Effector memory CD8-positive, alpha-beta T cell (primary cell): Measurements from ENCODE around the gene YJEFN3.

Experiments
- ATAC-seq: fragments of 150-1000 bp; cut with Tn5 transposase; replicated peaks from 2 replicates; pipeline ENCODE4 v1.10.0; 2021; ENCODE audit warnings: mild to moderate bottlenecking, moderate library complexity
- DNase-seq, 3 experiments: peaks; one replicate each; pipeline ENCODE4 v3.0.0; 2021
- H3K27ac Mint-ChIP-seq, 2 donors: one replicate each; pipeline ENCODE4 v1.8.0; 2022; ENCODE audit warnings: mild to moderate bottlenecking in 2 of 2, mixed read lengths in 2 of 2, moderate library complexity in 2 of 2
- H3K27me3 Mint-ChIP-seq, 2 donors: one replicate each; pipeline ENCODE4 v1.8.0; 2022; ENCODE audit warnings: mixed read lengths in 2 of 2
- H3K36me3 Mint-ChIP-seq: one replicate; pipeline ENCODE4 v1.8.0; 2022; ENCODE audit warnings: mild to moderate bottlenecking, moderate library complexity, mixed read lengths; ENCODE audit not compliant: insufficient read depth
- H3K4me1 Mint-ChIP-seq, 2 donors: one replicate each; pipeline ENCODE4 v1.8.0; 2022; ENCODE audit warnings: low read depth in 2 of 2, mixed read lengths in 2 of 2
- H3K4me3 Mint-ChIP-seq, 2 donors: one replicate each; pipeline ENCODE4 v1.8.0; 2022; ENCODE audit warnings: mild to moderate bottlenecking in 2 of 2, mixed read lengths in 2 of 2, moderate library complexity in 2 of 2
- H3K9me3 Mint-ChIP-seq, 2 donors: one replicate each; pipeline ENCODE4 v1.8.0; 2022; ENCODE audit warnings: mixed read lengths in 2 of 2

Gene YJEFN3

DNA sequence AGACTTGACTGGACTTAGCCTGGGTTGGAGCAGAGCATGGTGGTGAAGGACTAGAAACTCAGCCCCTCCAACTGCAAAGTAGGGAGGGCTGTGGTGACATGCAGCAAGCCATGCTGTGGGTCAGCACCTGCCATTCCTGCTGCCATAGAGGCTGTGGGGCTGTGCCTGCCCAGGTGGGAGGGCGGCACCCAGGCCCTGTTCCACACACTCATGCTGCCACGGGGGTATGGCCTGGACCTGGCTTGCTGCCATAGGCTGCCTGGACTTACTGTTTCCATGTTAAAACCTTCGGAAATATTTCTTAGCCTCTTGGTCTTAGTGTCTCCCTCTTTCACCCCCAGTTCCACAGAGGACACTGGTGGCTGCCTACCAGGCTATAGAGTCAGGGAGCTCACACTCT lies 38.7 kb downstream of the YJEFN3 start:
- ATAC-seq: no peak
- Mint-ChIP-seq H3K9me3 (no peaks in the 10 kb centered on the region), H3K4me1 (peaks cover 4 to 6% of the 10 kb centered on the region in 2 donors), H3K36me3 (peaks cover 67% of the 10 kb centered on the region), H3K27ac (peak overlapping the region in 1 of 2 donors; percentile 64), H3K27me3 (no peaks in the 10 kb centered on the region), H3K4me3 (no peak overlapping the region)
- no peak for DNase-seq

DNA sequence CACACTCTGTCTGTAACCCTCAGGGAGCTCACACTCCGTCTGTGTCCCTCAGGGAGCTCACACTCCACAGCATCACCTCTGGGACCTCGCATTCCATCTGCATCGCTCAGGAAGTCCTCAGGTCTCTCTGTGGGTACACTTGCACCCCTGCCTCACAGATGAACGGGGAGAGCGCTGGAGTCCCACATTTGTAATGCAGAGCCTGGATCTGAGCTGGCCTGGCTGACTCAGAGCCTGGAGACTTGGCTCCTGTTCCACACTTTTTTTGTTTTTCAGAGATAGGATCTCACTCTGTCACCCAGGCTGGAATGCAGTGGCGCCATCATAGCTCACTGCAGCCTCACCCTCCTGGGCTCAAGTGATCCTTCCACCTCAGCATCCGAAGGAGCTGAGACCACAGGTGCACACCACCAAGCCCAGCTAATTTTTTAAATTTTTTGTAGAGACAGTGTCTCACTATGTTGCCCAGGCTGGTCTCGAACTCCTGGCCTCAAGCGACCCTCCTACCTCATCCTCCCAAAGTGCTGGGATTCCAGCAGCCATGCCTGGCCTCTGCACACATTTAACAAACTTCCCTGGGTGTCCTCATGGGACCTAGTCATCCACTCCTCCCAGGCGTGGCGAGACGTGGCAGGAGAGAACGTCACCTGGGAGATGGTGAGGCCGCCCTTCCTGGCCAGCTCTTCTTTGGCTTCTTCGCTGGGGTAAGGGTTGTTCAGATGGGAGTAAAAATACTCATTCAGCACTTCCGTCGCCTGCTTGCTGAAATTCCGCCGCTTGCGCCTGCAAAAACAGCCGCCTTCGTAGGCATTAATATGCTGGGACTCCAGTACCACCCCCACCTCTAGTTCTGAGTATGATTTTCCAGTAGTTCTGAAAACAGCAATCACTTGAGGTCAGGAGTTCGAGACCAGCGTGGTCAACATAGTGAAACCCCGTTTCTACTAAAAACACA lies 40.4 kb downstream of the YJEFN3 start:
- Mint-ChIP-seq H3K27ac (peak overlapping the region; percentile 64 to 79), H3K4me1 (peaks cover 5 to 7% of the 10 kb centered on the region in 2 donors), H3K4me3 (peak overlapping the region in 1 of 2 donors; percentile 14), H3K27me3 (no peaks in the 10 kb centered on the region), H3K36me3 (peaks cover 67% of the 10 kb centered on the region), H3K9me3 (no peaks in the 10 kb centered on the region)
- ATAC-seq (no peak), DNase-seq (no peak)

DNA sequence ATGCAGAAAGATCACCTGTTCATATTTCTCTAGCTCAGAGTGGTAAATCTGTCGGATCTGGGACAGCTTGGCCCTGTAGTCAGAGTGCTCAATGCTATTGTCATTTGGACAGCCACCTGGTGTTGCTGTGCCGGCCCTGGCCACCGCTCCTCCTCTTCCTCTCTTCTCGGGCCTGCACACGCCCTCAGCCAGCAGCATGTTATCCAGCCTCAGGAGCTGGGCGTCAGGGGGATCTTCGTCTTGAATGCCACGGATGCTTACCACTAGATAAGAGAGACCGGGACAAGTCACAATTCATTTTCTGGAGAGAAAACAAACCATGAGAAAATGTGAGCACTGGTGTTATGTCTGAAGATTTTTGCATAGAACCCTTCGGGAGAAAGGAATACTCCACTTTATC lies 41.9 kb downstream of the YJEFN3 start:
- Mint-ChIP-seq H3K27me3 (no peaks in the 10 kb centered on the region), H3K4me1 (peaks cover 6 to 12% of the 10 kb centered on the region in 2 donors), H3K4me3 (no peak overlapping the region), H3K9me3 (no peaks in the 10 kb centered on the region), H3K36me3 (peaks cover 55% of the 10 kb centered on the region), H3K27ac (peak overlapping the region; percentile 13 to 38)
- ATAC-seq (no peak), DNase-seq (no peak)

DNA sequence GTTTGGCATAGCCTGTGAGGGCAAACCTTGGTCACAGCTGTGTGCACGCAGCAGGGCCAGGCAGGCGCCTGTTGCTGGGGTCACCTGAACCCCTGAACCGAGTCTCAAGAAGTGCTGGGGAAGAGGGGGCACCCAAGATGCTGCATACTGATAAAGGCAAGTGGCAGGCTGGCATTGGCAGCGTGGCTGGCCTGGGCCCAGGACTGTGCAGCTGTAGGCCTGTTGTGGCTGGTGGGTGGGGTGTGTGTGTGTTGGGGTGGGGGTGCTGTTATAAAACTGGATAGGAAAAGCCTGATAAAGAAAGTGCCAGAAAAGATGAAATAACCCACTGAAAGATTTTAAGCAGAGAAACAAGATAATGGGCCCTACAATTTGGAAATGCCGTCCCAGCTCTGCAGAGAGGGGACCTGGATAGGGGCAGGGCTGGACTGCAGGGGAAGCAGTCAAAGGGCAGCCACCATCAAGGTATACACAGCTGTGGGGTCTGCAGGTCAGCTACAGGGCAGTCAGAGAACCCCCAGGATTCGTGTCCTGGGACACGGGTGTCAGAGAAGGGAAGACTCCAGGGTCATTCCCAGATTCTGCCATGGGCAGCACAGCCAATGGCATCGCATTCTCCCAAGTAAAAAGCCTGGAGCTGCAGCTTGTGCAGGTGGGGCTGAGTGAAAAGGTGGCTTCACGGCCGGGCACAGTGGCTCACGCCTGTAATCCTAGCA lies 42.5 kb downstream of the YJEFN3 start:
- Mint-ChIP-seq H3K36me3 (peaks cover 51% of the 10 kb centered on the region), H3K4me1 (peaks cover 9 to 14% of the 10 kb centered on the region in 2 donors), H3K27me3 (no peaks in the 10 kb centered on the region), H3K4me3 (no peak overlapping the region), H3K9me3 (no peaks in the 10 kb centered on the region), H3K27ac (peak overlapping the region; percentile 13 to 38)
- ATAC-seq (no peak), DNase-seq (no peak)

DNA sequence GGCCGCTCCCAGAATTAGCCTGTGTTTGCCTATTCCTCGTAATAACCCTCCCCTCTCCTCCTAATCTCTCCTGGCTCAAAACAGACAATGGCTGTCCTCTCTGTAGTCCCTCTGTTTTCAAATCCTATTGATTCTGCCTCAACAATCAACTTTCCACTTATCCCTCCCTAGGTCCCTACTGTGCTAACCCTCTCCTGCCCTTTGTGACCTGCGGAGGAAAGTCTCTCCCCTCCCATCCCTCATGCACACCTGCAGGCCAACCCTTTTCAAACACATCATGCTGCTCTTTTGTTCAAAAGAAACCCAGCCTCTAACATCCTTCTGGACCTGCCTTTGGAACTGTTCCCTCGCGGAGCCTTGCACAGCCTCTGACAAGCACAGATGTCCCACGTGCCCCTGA lies 46.7 kb downstream of the YJEFN3 start:
- H3K27ac Mint-ChIP-seq: no peak overlapping the region
- H3K9me3 Mint-ChIP-seq: no peaks in the 10 kb centered on the region
- no peak overlapping the region for H3K4me3 Mint-ChIP-seq
- H3K4me1 Mint-ChIP-seq: peaks cover 12 to 14% of the 10 kb centered on the region in 2 donors
- H3K27me3 Mint-ChIP-seq: no peaks in the 10 kb centered on the region
- DNase-seq: no peak
- H3K36me3 Mint-ChIP-seq: peaks cover 40% of the 10 kb centered on the region
- ATAC-seq: no peak

DNA sequence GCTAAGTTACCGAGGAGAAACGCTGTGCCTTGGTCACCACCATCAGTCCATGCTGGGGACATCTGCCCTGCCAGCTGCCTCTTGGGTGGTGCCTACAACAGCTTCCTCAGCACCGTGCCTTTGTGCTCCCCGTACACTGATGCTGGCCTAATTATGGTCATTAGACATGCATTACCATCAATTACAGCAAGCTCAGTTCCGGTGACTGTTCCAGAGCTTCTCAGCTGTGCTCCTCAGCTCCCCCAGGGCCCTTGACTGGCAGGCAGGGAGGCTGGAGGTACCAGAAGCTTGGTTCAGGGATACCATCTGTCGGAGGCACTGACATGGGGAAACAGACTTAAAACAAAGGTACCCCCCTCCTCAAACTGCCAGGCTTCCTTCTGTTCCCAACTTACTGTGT lies 49.5 kb downstream of the YJEFN3 start:
- DNase-seq (no peak), ATAC-seq (no peak)
- H3K9me3 Mint-ChIP-seq: no peaks in the 10 kb centered on the region
- no peaks in the 10 kb centered on the region for H3K27me3 Mint-ChIP-seq
- H3K36me3 Mint-ChIP-seq: peaks cover 33% of the 10 kb centered on the region
- H3K4me1 Mint-ChIP-seq: peaks cover 16 to 22% of the 10 kb centered on the region in 2 donors
- H3K27ac Mint-ChIP-seq: no peak overlapping the region
- H3K4me3 Mint-ChIP-seq: no peak overlapping the region

DNA sequence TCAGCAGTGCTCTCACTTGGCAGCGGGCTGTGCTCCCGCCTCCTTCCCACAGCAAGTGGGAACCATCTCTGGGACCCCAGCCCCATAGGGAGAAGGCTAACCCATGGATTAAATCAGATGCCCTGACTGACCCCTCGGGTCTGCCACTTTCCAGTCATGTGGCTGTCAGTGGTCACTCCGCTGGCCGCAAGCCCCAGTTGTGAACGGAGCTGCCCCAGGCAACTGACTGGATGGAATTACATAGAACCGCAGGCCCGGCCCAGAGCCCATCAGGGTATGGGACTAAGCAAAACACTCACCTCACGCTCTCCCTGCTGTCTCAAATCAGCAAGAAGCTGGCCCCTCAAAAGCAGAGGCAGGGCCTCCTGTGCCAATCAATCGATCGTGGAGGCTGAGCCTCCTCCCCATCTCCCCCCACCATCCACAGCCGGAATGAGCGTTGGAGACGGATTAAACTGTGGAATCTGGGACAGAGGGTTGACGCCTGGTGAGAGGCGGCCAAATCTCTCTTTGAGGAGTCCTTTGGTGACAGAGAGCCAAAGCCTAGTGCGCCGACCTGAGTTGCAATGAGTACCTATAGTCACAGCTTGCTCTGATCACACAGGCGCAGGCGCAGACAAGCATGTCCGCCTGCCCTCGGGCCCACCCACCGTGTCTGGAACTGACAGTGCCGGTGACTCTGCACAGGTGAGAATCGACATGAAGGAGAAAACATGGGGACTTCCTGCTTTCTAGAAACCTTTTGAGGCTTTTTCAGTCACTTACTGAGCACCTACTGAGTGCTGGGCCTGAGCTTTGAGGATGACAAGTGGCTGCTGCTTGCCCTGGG lies 51.0 kb downstream of the YJEFN3 start:
- Mint-ChIP-seq H3K4me1 (peaks cover 17 to 21% of the 10 kb centered on the region in 2 donors), H3K36me3 (peaks cover 40% of the 10 kb centered on the region), H3K9me3 (no peaks in the 10 kb centered on the region), H3K27me3 (no peaks in the 10 kb centered on the region), H3K4me3 (no peak overlapping the region), H3K27ac (peak overlapping the region in 1 of 2 donors; percentile 73)
- no peak for DNase-seq
- no peak for ATAC-seq

DNA sequence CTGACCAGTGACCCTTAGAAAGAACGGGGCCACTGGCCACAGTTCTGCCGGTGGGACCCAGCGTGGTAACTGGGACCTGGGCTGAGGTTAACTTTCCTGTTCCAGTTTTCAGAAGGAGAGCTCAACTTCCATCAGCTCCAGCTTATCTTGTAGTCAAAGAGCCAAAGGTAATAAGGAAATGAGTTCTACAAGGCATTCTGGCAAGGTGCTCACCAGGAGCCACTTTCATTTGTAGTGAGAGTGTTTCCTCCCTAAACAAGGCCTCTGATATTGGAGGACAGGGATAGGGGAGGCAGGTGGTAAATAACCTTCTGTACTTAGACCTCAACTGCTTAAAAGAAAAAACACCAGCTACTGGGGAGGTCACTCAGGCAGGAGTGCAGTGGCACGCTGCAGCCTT lies 51.7 kb downstream of the YJEFN3 start:
- DNase-seq: no peak
- Mint-ChIP-seq H3K27ac (peak overlapping the region in 1 of 2 donors; percentile 73), H3K27me3 (no peaks in the 10 kb centered on the region), H3K36me3 (peaks cover 43% of the 10 kb centered on the region), H3K4me3 (no peak overlapping the region), H3K4me1 (peaks cover 16 to 21% of the 10 kb centered on the region in 2 donors), H3K9me3 (no peaks in the 10 kb centered on the region)
- no peak for ATAC-seq

DNA sequence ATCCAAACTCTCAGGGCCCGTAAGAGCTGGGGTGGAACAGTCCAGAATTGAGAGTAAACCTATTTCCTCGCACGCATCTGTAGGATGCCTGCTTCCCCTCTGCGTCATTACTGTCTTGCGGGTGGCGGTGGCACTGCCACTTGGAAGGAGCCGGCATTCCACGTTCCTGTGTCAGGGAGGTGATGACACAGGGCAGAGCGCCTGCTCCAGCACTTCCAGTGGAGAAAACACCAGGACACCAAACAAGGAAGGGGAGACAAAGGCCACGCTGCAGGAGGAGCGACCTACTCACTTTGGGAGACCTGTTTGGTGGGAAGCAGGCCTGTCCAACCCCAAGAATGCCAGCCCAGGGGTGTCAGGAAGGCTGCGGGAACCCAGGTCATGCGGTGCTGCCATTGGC lies 52.7 kb downstream of the YJEFN3 start:
- peaks cover 51% of the 10 kb centered on the region for H3K36me3 Mint-ChIP-seq
- ATAC-seq (no peak), DNase-seq (no peak)
- H3K27me3 Mint-ChIP-seq: no peaks in the 10 kb centered on the region
- no peaks in the 10 kb centered on the region for H3K9me3 Mint-ChIP-seq
- H3K4me3 Mint-ChIP-seq: no peak overlapping the region
- peaks cover 16 to 19% of the 10 kb centered on the region in 2 donors for H3K4me1 Mint-ChIP-seq
- H3K27ac Mint-ChIP-seq: peak overlapping the region in 1 of 2 donors; percentile 24

DNA sequence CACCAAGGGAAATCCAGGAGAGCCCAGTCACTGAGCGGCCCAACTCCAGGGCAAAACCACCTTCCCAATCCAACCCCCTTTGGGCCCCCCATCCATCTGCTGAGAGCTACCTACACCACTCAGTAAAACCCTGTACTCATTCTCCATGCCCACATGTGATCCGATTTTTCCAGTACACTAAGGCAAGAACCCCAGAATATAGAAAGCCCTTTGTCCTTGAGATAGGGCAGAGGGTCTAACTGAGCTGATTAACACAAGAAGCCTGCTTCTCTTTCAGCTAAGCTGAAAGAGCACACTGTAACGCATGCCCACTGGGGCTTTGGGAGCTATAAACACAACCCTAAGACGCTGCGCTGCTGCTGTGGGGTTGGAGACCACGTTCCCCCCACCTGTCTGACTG lies 53.8 kb downstream of the YJEFN3 start:
- no peaks in the 10 kb centered on the region for H3K9me3 Mint-ChIP-seq
- peaks cover 50% of the 10 kb centered on the region for H3K36me3 Mint-ChIP-seq
- H3K27ac Mint-ChIP-seq: peak overlapping the region; percentile 83 to 94
- peaks cover 16 to 19% of the 10 kb centered on the region in 2 donors for H3K4me1 Mint-ChIP-seq
- H3K4me3 Mint-ChIP-seq: no peak overlapping the region
- no peak for ATAC-seq
- no peaks in the 10 kb centered on the region for H3K27me3 Mint-ChIP-seq
- DNase-seq: no peak

DNA sequence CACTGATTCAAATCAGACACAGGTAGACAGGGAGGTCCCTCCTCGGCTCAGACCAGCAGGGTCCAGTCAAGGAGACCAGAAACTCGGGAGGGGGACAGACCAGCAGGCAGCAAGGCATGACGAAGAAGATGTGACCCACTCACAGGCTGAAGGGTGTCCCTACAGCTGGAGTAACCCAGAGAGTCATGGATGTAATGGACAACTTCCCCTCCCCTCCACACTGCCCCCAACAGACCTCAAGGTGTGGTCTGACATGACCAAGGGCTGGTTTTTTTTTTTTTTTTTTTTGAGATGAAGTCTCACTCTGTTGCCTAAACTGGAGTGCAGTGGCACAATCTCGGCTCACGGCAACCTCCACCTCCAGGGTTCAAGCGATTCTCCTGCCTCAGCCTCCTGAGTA lies 55.6 kb downstream of the YJEFN3 start:
- DNase-seq (no peak), ATAC-seq (no peak)
- Mint-ChIP-seq H3K4me1 (peaks cover 21 to 26% of the 10 kb centered on the region in 2 donors), H3K9me3 (no peaks in the 10 kb centered on the region), H3K27me3 (no peaks in the 10 kb centered on the region), H3K27ac (peak overlapping the region; percentile 25 to 94), H3K4me3 (no peak overlapping the region), H3K36me3 (peaks cover 60% of the 10 kb centered on the region)
